HEK293 (cell line): ENCODE data around the gene THUMPD3.

Experiments used
- FEZF1 ChIP-seq: fragments of 450-650 bp; formaldehyde crosslinking; IDR thresholded peaks from 2 replicates; pipeline ENCODE4 v1.5.1; 2016; ENCODE audit warnings: missing biosample characterization, missing genetic modification characterization
- GFI1B ChIP-seq: fragments of 450-650 bp; formaldehyde crosslinking; IDR thresholded peaks from 2 replicates; pipeline ENCODE4 v1.5.1; 2016; ENCODE audit warnings: missing biosample characterization, missing genetic modification characterization
- GLIS2 ChIP-seq: fragments of 450-650 bp; formaldehyde crosslinking; IDR thresholded peaks from 2 replicates; pipeline ENCODE4 v1.5.1; 2016; ENCODE audit warnings: missing biosample characterization, missing genetic modification characterization
- KLF9 ChIP-seq: fragments of 450-650 bp; formaldehyde crosslinking; IDR thresholded peaks from 2 replicates; pipeline ENCODE4 v1.5.1; 2016; ENCODE audit warnings: missing biosample characterization, missing genetic modification characterization, low read depth
- OSR2 ChIP-seq: fragments of 450-650 bp; formaldehyde crosslinking; IDR thresholded peaks from 2 replicates; pipeline ENCODE4 v1.5.1; 2016; ENCODE audit warnings: missing biosample characterization, missing genetic modification characterization
- SP7 ChIP-seq: fragments of 450-650 bp; formaldehyde crosslinking; IDR thresholded peaks from 2 replicates; pipeline ENCODE4 v1.5.1; 2016; ENCODE audit warnings: missing biosample characterization, missing genetic modification characterization
- YY1 ChIP-seq: fragments of 450-650 bp; formaldehyde crosslinking; IDR thresholded peaks from 2 replicates; pipeline ENCODE4 v1.5.1; 2018; ENCODE audit warnings: missing biosample characterization, missing genetic modification characterization
- YY2 ChIP-seq: fragments of 450-650 bp; formaldehyde crosslinking; IDR thresholded peaks from 2 replicates; pipeline ENCODE4 v1.5.1; 2016; ENCODE audit warnings: missing biosample characterization, missing genetic modification characterization
- ZBTB48 ChIP-seq: fragments of 450-650 bp; formaldehyde crosslinking; IDR thresholded peaks from 2 replicates; pipeline ENCODE4 v1.5.1; 2016; ENCODE audit warnings: missing biosample characterization, missing genetic modification characterization
- ZBTB7A ChIP-seq: fragments of 450-650 bp; formaldehyde crosslinking; IDR thresholded peaks from 2 replicates; pipeline ENCODE4 v1.5.1; 2016; ENCODE audit warnings: low read depth, missing biosample characterization, missing genetic modification characterization
- ZFP41 ChIP-seq: fragments of 450-650 bp; formaldehyde crosslinking; IDR thresholded peaks from 2 replicates; pipeline ENCODE4 v1.5.1; 2016; ENCODE audit warnings: missing biosample characterization, missing genetic modification characterization, borderline replicate concordance
- ZNF146 ChIP-seq: fragments of 450-650 bp; formaldehyde crosslinking; IDR thresholded peaks from 2 replicates; pipeline ENCODE4 v1.5.1; 2016; ENCODE audit warnings: missing biosample characterization, missing genetic modification characterization
- ZNF155 ChIP-seq: fragments of 450-650 bp; formaldehyde crosslinking; IDR thresholded peaks from 2 replicates; pipeline ENCODE4 v1.5.1; 2016; ENCODE audit warnings: missing biosample characterization, missing genetic modification characterization
- ZNF324 ChIP-seq: fragments of 450-650 bp; formaldehyde crosslinking; IDR thresholded peaks from 2 replicates; pipeline ENCODE4 v1.5.1; 2016; ENCODE audit warnings: missing biosample characterization, missing genetic modification characterization
- ZNF354C ChIP-seq: fragments of 450-650 bp; formaldehyde crosslinking; IDR thresholded peaks from 2 replicates; pipeline ENCODE4 v1.5.1; 2016; ENCODE audit warnings: missing biosample characterization, missing genetic modification characterization, low read depth, borderline replicate concordance
- ZNF394 ChIP-seq: fragments of 450-650 bp; formaldehyde crosslinking; IDR thresholded peaks from 2 replicates; pipeline ENCODE4 v1.5.1; 2016; ENCODE audit warnings: missing biosample characterization, missing genetic modification characterization, mild to moderate bottlenecking, moderate library complexity, borderline replicate concordance
- ZNF433 ChIP-seq: fragments of 450-650 bp; formaldehyde crosslinking; IDR thresholded peaks from 2 replicates; pipeline ENCODE4 v1.5.1; 2016; ENCODE audit warnings: missing biosample characterization, missing genetic modification characterization, low read depth
- ZNF514 ChIP-seq: fragments of 450-650 bp; formaldehyde crosslinking; IDR thresholded peaks from 2 replicates; pipeline ENCODE4 v1.5.1; 2016; ENCODE audit warnings: missing biosample characterization, missing genetic modification characterization
- ZNF521 ChIP-seq: fragments of 450-650 bp; formaldehyde crosslinking; IDR thresholded peaks from 2 replicates; pipeline ENCODE4 v1.5.1; 2017; ENCODE audit warnings: missing biosample characterization, mild to moderate bottlenecking, missing genetic modification characterization
- ZNF561 ChIP-seq: fragments of 450-650 bp; IDR thresholded peaks from 2 replicates; pipeline ENCODE4 v1.5.1; 2018; ENCODE audit warnings: missing biosample characterization, missing genetic modification characterization, borderline replicate concordance
- ZNF626 ChIP-seq: fragments of 450-650 bp; sonication (Bioruptor Pico); formaldehyde crosslinking; IDR thresholded peaks from 2 replicates; pipeline ENCODE4 v1.5.1; 2018; ENCODE audit warnings: missing biosample characterization, missing genetic modification characterization, inconsistent platforms
- ZXDB ChIP-seq: fragments of 450-650 bp; formaldehyde crosslinking; IDR thresholded peaks from 2 replicates; pipeline ENCODE4 v1.5.1; 2016; ENCODE audit warnings: missing biosample characterization, missing genetic modification characterization
- TF ChIP-seq, protein P1 (sequence below): fragments of 450-650 bp; formaldehyde crosslinking; IDR thresholded peaks from 2 replicates; pipeline ENCODE4 v1.5.1; 2016; ENCODE audit warnings: missing biosample characterization, missing genetic modification characterization
- TF ChIP-seq, protein P2 (sequence below): fragments of 450-650 bp; formaldehyde crosslinking; IDR thresholded peaks from 2 replicates; pipeline ENCODE4 v1.5.1; 2016; ENCODE audit warnings: missing biosample characterization, missing genetic modification characterization
- TF ChIP-seq, protein P3 (sequence below): sonication (generic); formaldehyde crosslinking; IDR thresholded peaks from 2 replicates; pipeline ENCODE4 v1.8.1; 2022; ENCODE audit warnings: mild to moderate bottlenecking, moderate library complexity, missing genetic modification reagents
- TF ChIP-seq, protein P4 (sequence below): fragments of 450-650 bp; formaldehyde crosslinking; IDR thresholded peaks from 2 replicates; pipeline ENCODE4 v1.5.1; 2016; ENCODE audit warnings: missing biosample characterization, missing genetic modification characterization
- TF ChIP-seq, protein P5 (sequence below): fragments of 450-650 bp; formaldehyde crosslinking; conservative IDR thresholded peaks from 2 replicates; pipeline ENCODE4 v1.5.1; 2016; ENCODE audit warnings: low read depth, missing biosample characterization, missing genetic modification characterization
- TF ChIP-seq, protein P6 (sequence below): fragments of 450-650 bp; formaldehyde crosslinking; IDR thresholded peaks from 2 replicates; pipeline ENCODE4 v1.5.1; 2016; ENCODE audit warnings: missing biosample characterization, missing genetic modification characterization, low read depth

Gene THUMPD3

DNA sequence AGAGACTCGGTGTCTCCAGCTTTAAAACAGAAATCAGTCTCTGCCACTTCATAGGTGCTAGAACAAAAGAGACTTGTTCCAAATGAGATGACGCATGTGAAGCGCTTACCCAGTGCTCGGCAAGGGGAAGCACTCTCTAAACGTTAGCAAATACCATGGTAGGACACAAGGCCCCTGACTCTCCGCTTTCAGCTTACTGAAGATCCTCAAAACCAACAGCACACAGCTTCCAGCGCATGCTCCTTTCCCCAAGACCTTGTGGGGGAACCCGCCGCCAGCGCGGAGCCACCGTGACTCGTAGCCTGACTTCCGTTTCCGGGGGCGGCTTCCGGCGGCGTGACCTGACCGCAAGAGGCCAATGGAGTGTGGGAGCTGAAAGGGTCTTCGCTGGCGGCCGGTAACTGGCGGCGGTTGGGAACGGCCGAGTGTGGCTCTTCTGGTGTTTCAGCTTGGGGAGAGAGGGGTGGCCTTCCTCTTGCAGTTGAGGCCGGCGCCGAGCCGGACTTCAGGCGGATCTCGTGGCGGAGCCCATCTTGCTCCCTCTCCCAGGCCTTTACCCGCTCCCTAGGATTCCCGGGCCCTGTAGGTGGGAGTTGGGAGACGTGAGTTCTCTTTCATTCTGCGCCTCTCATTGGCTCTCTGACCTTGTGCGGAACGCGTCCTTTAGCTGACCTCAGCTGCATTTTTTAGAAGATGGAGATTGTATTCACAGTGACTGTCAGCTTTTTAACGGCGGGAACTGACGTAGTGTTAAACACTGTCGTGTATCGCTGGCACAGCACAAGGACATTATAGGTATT, at the start of gene THUMPD3 (continued):
- TF ChIP-seq, protein P1, sequence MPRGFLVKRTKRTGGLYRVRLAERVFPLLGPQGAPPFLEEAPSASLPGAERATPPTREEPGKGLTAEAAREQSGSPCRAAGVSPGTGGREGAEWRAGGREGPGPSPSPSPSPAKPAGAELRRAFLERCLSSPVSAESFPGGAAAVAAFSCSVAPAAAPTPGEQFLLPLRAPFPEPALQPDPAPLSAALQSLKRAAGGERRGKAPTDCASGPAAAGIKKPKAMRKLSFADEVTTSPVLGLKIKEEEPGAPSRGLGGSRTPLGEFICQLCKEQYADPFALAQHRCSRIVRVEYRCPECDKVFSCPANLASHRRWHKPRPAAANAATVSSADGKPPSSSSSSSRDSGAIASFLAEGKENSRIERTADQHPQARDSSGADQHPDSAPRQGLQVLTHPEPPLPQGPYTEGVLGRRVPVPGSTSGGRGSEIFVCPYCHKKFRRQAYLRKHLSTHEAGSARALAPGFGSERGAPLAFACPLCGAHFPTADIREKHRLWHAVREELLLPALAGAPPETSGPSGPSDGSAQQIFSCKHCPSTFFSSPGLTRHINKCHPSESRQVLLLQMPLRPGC (tag by site-specific recombination) = 0 out of 2 replicates have a peak, but pooled peaks have one; percentile 39
- TF ChIP-seq ZNF433 (no peak), YY1 (tag by site-specific recombination) (peak; percentile 81; the same call in 1 of the 2 replicates), ZNF626 (tag by site-specific recombination) (no peak), ZXDB (tag by site-specific recombination) (peak; percentile 96), ZBTB7A (peak; percentile 90), KLF9 (tag by site-specific recombination) (peak; percentile 62; the same call in 1 of the 2 replicates), ZNF514 (tag by site-specific recombination) (no peak), ZNF354C (no peak), ZNF155 (tag by site-specific recombination) (no peak), ZNF521 (no peak), ZNF146 (0 out of 2 replicates have a peak, but pooled peaks have one; percentile 3), YY2 (tag by site-specific recombination) (peak; percentile 80), ZNF324 (tag by site-specific recombination) (peak; percentile 75; the same call in 1 of the 2 replicates), ZNF561 (peak; percentile 99), FEZF1 (tag by site-specific recombination) (peak; percentile 47; the same call in 1 of the 2 replicates), ZNF394 (tag by site-specific recombination) (peak; percentile 75; the same call in 1 of the 2 replicates), GFI1B (no peak), GLIS2 (tag by site-specific recombination) (peak; percentile 81), ZFP41 (tag by site-specific recombination) (no peak), ZBTB48 (tag by site-specific recombination) (peak; percentile 97), OSR2 (tag by site-specific recombination) (peak; percentile 94), SP7 (tag by site-specific recombination) (peak; percentile 90)
- TF ChIP-seq, protein P2, sequence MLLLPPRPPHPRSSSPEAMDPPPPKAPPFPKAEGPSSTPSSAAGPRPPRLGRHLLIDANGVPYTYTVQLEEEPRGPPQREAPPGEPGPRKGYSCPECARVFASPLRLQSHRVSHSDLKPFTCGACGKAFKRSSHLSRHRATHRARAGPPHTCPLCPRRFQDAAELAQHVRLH (tag by site-specific recombination) = peak; percentile 64; the same call in 1 of the 2 replicates
- TF ChIP-seq, protein P3, sequence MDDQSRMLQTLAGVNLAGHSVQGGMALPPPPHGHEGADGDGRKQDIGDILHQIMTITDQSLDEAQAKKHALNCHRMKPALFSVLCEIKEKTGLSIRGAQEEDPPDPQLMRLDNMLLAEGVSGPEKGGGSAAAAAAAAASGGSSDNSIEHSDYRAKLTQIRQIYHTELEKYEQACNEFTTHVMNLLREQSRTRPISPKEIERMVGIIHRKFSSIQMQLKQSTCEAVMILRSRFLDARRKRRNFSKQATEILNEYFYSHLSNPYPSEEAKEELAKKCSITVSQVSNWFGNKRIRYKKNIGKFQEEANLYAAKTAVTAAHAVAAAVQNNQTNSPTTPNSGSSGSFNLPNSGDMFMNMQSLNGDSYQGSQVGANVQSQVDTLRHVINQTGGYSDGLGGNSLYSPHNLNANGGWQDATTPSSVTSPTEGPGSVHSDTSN = no peak
- TF ChIP-seq, protein P4, sequence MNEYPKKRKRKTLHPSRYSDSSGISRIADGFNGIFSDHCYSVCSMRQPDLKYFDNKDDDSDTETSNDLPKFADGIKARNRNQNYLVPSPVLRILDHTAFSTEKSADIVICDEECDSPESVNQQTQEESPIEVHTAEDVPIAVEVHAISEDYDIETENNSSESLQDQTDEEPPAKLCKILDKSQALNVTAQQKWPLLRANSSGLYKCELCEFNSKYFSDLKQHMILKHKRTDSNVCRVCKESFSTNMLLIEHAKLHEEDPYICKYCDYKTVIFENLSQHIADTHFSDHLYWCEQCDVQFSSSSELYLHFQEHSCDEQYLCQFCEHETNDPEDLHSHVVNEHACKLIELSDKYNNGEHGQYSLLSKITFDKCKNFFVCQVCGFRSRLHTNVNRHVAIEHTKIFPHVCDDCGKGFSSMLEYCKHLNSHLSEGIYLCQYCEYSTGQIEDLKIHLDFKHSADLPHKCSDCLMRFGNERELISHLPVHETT = peak; percentile 79
- TF ChIP-seq, protein P5, sequence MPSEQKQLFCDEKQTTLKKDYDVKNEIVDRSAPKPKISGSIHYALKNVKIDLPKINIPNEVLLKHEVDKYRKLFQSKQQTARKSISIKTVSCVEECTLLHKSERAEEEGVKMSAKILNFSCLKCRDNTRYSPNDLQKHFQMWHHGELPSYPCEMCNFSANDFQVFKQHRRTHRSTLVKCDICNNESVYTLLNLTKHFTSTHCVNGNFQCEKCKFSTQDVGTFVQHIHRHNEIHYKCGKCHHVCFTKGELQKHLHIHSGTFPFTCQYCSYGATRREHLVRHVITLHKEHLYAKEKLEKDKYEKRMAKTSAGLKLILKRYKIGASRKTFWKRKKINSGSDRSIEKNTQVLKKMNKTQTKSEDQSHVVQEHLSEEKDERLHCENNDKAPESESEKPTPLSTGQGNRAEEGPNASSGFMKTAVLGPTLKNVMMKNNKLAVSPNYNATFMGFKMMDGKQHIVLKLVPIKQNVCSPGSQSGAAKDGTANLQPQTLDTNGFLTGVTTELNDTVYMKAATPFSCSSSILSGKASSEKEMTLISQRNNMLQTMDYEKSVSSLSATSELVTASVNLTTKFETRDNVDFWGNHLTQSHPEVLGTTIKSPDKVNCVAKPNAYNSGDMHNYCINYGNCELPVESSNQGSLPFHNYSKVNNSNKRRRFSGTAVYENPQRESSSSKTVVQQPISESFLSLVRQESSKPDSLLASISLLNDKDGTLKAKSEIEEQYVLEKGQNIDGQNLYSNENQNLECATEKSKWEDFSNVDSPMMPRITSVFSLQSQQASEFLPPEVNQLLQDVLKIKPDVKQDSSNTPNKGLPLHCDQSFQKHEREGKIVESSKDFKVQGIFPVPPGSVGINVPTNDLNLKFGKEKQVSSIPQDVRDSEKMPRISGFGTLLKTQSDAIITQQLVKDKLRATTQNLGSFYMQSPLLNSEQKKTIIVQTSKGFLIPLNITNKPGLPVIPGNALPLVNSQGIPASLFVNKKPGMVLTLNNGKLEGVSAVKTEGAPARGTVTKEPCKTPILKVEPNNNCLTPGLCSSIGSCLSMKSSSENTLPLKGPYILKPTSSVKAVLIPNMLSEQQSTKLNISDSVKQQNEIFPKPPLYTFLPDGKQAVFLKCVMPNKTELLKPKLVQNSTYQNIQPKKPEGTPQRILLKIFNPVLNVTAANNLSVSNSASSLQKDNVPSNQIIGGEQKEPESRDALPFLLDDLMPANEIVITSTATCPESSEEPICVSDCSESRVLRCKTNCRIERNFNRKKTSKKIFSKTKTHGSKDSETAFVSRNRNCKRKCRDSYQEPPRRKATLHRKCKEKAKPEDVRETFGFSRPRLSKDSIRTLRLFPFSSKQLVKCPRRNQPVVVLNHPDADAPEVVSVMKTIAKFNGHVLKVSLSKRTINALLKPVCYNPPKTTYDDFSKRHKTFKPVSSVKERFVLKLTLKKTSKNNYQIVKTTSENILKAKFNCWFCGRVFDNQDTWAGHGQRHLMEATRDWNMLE (tag by site-specific recombination) = peak; percentile 100
- TF ChIP-seq, protein P6, sequence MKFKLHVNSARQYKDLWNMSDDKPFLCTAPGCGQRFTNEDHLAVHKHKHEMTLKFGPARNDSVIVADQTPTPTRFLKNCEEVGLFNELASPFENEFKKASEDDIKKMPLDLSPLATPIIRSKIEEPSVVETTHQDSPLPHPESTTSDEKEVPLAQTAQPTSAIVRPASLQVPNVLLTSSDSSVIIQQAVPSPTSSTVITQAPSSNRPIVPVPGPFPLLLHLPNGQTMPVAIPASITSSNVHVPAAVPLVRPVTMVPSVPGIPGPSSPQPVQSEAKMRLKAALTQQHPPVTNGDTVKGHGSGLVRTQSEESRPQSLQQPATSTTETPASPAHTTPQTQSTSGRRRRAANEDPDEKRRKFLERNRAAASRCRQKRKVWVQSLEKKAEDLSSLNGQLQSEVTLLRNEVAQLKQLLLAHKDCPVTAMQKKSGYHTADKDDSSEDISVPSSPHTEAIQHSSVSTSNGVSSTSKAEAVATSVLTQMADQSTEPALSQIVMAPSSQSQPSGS (tag by site-specific recombination) = peak; percentile 48
